GM19395 (cell line): Measurements from ENCODE around the gene MYO5B.

Source experiments
- ATAC-seq: cut with Tn5 transposase; IDR thresholded peaks from one replicate; pipeline ENCODE4 v1.9.1; 2021; ENCODE audit warnings: mild to moderate bottlenecking, moderate library complexity; ENCODE audit not compliant: unreplicated experiment

MYO5B gene

GRCh38 chr18:49778826-49779465 is 416.0 kb downstream of the MYO5B start:
- no peak for ATAC-seq
